ENCODE measurements around the gene BCL2L1.
"Not testable (repeated sequence)": the region's sequence is repeated elsewhere in the genome, so short reads cannot be mapped to it uniquely, and the experiment has no call there.

GRCh38 chr20:31623123-31623505 lies 99.6 kb downstream of the BCL2L1 start:
- TF ChIP-seq POLR2A (IDR thresholded peaks at IDR 0.05; ENCODE audit: low read depth, low read length); POLR2AphosphoS5 (IDR thresholded peaks at IDR 0.05; ENCODE audit: low read depth, low read length); TAF1 (IDR thresholded peaks at IDR 0.05; ENCODE audit: borderline replicate concordance, low read depth, low read length): not testable (repeated sequence)

All from GM12892 (cell line).